GM21529 (cell line): ENCODE results near the gene AFAP1.

ENCODE experiments used
- ATAC-seq: cut with Tn5 transposase; IDR thresholded peaks from one replicate; pipeline ENCODE4 v1.9.1; 2021; ENCODE audit not compliant: unreplicated experiment

Gene AFAP1

GRCh38 chr4:7867701-7868435, 71.8 kb downstream of the AFAP1 start:
- no peak for ATAC-seq

- no peak for ATAC-seq
These were observed 72.5 kb downstream of the AFAP1 start for GRCh38 chr4:7867191-7867590.

- ATAC-seq: no peak
These were observed 74.1 kb downstream of the AFAP1 start for GRCh38 chr4:7865533-7865932.

- no peak for ATAC-seq
These were observed 75.0 kb downstream of the AFAP1 start for GRCh38 chr4:7864685-7865084.

- no peak for ATAC-seq
These were observed 75.6 kb downstream of the AFAP1 start for GRCh38 chr4:7863911-7864681.

GRCh38 chr4:7862561-7863192, 77.0 kb downstream of the AFAP1 start:
- ATAC-seq: no peak

GRCh38 chr4:7861440-7861881, 78.2 kb downstream of the AFAP1 start:
- no peak for ATAC-seq

- no peak for ATAC-seq
These were observed 79.0 kb downstream of the AFAP1 start for GRCh38 chr4:7860600-7861163.

GRCh38 chr4:7859326-7859725, 80.3 kb downstream of the AFAP1 start:
- ATAC-seq: no peak

GRCh38 chr4:7858498-7858897, 81.2 kb downstream of the AFAP1 start:
- no peak for ATAC-seq

- ATAC-seq: no peak
These were observed 81.7 kb downstream of the AFAP1 start for GRCh38 chr4:7857993-7858392.

GRCh38 chr4:7857238-7857701, 82.4 kb downstream of the AFAP1 start:
- ATAC-seq: no peak

GRCh38 chr4:7855731-7856130, 83.9 kb downstream of the AFAP1 start:
- ATAC-seq: no peak

GRCh38 chr4:7854697-7855370, 84.8 kb downstream of the AFAP1 start:
- no peak for ATAC-seq

- ATAC-seq: no peak
These were observed 85.4 kb downstream of the AFAP1 start for GRCh38 chr4:7854216-7854615.

GRCh38 chr4:7853271-7853670, 86.4 kb downstream of the AFAP1 start:
- no peak for ATAC-seq

- no peak for ATAC-seq
These were observed 87.0 kb downstream of the AFAP1 start for GRCh38 chr4:7852568-7853185.

GRCh38 chr4:7850489-7850888, 89.2 kb downstream of the AFAP1 start:
- no peak for ATAC-seq

GRCh38 chr4:7847206-7847605, 92.5 kb downstream of the AFAP1 start:
- ATAC-seq: no peak

GRCh38 chr4:7845493-7846128, 94.0 kb downstream of the AFAP1 start:
- no peak for ATAC-seq
